Hepatocyte (in vitro differentiated cells): ENCODE results near the gene SMIM38.

Experiments
- CTCF ChIP-seq: fragments of 200-600 bp; sonication (generic); IDR thresholded peaks from 2 replicates; pipeline ENCODE4 v1.5.1; 2016; ENCODE audit warnings: antibody characterized with exemption, mild to moderate bottlenecking; ENCODE audit not compliant: poor library complexity
- EZH2phosphoT487 ChIP-seq: fragments of 200-600 bp; sonication (generic); IDR thresholded peaks from one replicate; pipeline ENCODE4 v1.6.1; 2018; ENCODE audit warnings: antibody characterized with exemption, mild to moderate bottlenecking, low read depth, moderate library complexity; ENCODE audit not compliant: unreplicated experiment, severe bottlenecking

GRCh38 chr11:69113646-69114340 is 41.9 kb upstream of the SMIM38 start:
- TF ChIP-seq CTCF (no peak), EZH2phosphoT487 (no peak)
